AML-193 (cell line): ENCODE data around the gene ZFAND3.

Experiments
- DNase-seq, 2 experiments: peaks; one replicate each; lab custom pipeline; 2025; lab: John Stamatoyannopoulos, UW

ZFAND3 gene

GRCh38 chr6:37798436-37799262 lies 20.9 kb upstream of the ZFAND3 start:
- DNase-seq = no peak

GRCh38 chr6:37799263-37799644 lies 20.3 kb upstream of the ZFAND3 start:
- no peak for DNase-seq

- DNase-seq = no peak
These were observed 18.6 kb upstream of the ZFAND3 start for GRCh38 chr6:37800703-37801604.

GRCh38 chr6:37801605-37801940 lies 18.0 kb upstream of the ZFAND3 start:
- DNase-seq = no peak

GRCh38 chr6:37802810-37803209 lies 16.7 kb upstream of the ZFAND3 start:
- peak; percentile 51 to 66 for DNase-seq

DNA sequence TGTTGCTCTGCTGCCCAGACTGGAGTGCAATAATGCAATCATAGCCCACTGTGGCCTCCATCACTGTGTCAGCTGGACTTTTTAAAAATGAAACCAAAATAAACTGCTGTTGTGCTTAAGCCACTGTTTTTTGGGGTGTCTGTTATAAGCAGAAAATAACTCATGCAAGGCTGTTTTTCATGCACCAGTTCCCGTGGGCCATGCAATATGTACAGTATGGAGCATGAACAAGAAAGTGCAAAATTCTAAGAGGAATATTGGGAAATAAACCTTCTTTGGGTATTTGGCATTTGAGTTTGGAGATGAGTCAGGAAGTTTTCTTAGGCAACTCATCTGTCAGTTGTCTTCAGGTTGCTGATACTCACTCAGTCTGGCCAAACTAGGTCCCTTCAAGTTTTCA lies 14.9 kb upstream of the ZFAND3 start:
- DNase-seq = no peak

DNA sequence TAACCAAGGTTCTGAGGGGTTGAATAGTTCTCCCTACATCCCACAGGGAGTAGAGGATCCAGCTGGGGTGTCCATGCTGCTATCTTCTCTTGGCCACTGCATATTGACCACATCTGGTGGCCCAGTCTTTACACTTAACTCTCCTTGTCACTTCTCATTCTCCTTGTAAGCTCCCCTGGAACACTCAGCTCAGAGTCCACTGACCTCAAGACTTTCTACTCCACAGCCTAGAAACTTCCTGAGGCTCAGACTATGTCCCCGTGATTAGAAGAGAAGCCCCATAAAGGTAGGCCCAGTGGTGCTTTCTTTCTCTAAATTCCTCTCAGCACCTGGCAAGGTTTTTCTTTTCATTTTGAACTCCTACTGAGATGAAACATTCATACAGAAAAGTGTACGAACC lies 13.3 kb upstream of the ZFAND3 start:
- DNase-seq = no peak

DNA sequence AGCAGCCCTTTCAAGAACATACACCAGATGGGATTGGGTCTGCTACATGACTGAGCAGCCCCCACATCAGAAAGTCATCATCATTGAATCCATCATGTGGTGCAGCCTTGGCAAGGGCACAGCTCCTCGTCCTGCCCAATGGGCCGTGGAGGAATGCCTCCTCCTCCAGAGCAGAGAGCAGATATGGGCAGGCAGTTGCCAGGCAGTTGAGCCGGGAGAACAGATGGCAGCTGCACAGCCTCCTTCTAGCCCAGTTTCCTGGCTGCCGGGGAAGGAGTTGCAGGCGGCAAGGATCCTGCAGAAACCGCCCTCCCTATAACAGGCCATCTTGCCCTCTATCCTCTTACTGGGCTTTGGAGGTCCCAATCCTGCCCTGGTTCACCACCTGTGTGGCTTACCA lies 11.9 kb upstream of the ZFAND3 start:
- DNase-seq = no peak

DNA sequence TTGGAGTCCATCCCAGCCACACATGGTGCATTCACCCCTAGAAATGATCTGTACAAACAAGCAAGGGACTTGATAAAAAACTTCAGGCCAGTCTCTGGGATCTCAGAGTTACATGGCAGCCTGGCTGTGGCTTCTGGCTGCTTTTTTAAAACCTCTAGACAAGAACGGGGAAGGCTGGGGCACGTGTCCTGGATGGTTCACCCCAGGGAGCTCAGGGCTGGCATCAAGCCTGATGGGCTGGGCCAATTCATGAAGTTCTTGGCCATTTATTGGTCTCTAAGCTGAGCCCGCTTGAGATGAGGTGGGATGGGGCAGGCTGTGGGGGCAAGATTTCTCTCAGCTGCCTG lies 10.4 kb upstream of the ZFAND3 start:
- no peak for DNase-seq

GRCh38 chr6:37812841-37813240 lies 6.7 kb upstream of the ZFAND3 start:
- peak in 1 of 2 experiments; percentile 18 for DNase-seq

DNA sequence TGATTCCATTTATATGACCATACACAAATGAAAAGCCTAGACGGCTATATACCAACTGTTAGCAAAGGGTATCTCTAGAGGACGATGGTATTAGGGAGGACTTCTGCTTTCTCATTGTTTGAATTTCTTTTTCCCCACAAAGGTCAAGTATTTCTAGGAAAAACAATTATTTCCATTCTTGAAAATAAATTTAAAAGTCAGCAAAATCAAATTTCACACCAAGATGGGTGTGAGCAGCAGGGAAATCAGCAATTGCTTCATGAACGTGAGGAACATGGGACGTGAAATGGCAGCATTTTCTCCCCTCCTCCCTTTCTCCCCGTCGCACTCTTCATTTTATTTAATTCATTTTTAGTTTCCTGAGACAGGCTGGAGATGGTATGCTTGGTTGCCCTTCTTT lies 5.2 kb upstream of the ZFAND3 start:
- DNase-seq = no peak

- no peak for DNase-seq
These were observed 2.7 kb upstream of the ZFAND3 start for GRCh38 chr6:37816599-37817375.

DNA sequence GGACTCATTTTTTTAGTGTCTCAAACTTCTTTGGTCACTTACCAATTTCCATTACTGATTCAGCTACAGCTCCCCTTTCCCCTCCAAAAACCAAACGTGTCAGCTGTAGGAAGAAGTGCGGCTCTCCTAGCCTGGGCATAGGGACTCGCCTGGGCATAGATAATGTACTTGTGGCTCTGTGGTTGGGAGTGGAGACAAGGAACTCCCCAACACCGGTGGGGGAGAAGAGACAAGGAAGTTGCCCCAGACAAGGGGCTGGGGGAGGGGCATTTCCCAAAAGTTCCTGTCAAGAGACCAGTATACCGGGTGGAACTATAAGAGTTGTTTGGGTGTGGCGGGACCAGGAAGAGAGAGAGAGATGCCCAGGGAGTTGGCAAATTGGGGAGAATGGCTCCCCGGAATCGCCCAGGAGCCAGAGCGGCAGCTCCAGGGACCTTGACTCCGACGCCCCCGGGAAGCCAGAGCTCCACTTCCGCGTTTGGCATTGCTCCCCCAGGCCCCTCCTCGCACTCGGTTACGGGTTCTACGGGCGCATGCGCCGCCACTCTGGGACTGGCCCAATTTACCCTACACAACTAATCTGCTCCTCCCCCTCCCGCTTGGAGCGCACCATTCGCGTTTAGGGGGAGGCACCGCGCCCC lies 871 bp upstream of the ZFAND3 start:
- peak; percentile 98 for DNase-seq

DNA sequence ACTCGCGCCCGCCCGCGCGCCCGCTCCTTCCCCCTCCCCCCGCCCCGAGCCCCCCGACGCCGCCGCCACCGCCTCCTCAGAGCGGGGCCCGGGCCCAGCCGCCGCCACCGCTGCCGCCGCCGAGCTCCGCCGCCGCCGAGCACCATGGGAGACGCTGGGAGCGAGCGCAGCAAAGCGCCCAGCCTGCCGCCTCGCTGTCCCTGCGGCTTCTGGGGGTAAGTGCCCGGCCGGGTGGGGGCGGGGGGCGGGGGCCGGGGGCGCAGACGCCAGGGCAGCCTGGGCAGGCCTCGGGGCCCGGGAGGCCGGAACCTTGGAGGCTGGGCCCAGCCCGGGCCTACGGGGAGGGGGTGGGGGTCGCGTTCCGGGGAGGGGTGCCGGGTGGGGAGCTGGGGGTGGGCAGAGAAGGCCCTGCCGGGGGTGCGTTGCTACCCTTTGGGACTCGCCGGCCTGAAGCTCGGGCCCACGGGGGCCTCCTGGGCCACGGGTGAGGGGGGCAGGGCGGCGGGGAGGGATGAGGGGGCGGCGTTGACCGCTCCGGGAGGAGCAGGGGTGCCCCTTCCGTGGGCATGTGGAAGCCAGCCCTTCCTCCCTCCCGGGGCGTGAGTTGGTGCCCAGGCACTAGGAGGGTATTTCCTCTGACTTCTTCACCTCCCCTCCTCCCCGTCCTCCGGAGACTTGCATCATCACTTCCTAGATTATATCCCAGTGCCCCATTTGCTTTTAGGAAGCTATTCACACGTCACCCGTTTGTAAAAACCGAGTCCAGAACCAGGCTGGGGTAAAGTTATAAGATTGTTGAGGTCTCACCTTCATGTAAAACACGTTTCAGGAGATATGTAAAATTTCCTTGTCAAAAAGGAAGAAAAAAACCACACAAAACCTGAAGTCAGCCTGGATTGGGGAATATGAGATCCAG lies 533 bp downstream of the ZFAND3 start:
- DNase-seq = peak; percentile 71 to 77

GRCh38 chr6:37820718-37821079 lies 1.2 kb downstream of the ZFAND3 start:
- DNase-seq = peak in 1 of 2 experiments; percentile 19

GRCh38 chr6:37821446-37821845 lies 1.9 kb downstream of the ZFAND3 start:
- no peak for DNase-seq

- DNase-seq = no peak
These were observed 3.5 kb downstream of the ZFAND3 start for GRCh38 chr6:37822851-37823682.

DNA sequence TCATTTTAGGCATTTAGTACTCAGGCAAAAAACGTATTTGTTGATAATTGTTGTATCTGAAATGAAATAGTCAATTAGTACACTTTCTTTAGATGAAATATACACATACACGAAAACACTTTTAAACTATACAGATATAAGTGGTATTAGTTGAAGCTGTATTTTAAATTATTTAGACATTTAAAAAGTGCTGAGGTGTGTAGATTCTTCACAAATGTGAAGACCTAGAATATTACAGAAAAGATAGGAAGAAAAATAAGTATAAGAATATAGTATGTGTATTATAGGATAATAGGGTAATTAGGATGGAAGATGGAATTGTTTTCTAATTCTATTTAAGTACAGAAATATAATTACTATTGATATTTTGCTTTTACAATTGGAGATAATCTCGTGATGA lies 4.6 kb downstream of the ZFAND3 start:
- no peak for DNase-seq

GRCh38 chr6:37826188-37826587 lies 6.7 kb downstream of the ZFAND3 start:
- DNase-seq = no peak

- no peak for DNase-seq
These were observed 7.5 kb downstream of the ZFAND3 start for GRCh38 chr6:37826993-37827392.
